Keratinocyte (primary cell): ENCODE measurements around the gene ATMIN.

Experiments used
- CTCF ChIP-seq, 3 experiments: IDR thresholded peaks in 1 of 3; conservative IDR thresholded peaks in 1 of 3; optimal IDR thresholded peaks in 1 of 3; 2 replicates in 2 of 3; 3 replicates in 1 of 3; pipeline versions ENCODE3 to v1.5.1; 2011; ENCODE audit warnings: low read length in 3 of 3, mild to moderate bottlenecking in 3 of 3, moderate library complexity in 2 of 3, control low read depth in 1 of 3, inconsistent platforms in 1 of 3; ENCODE audit not compliant: insufficient read depth in 2 of 3; ENCODE audit errors: extremely low read depth in 1 of 3
- EZH2 ChIP-seq: IDR thresholded peaks from one replicate; pipeline ENCODE4 v1.6.1; 2012; ENCODE audit warnings: inconsistent platforms, mild to moderate bottlenecking, low read length, moderate library complexity

GRCh38 chr16:81069063-81069462 is 33.4 kb downstream of the ATMIN start:
- TF ChIP-seq CTCF (optimal IDR thresholded peaks at IDR 0.05 in 1 of 3, IDR thresholded peaks at IDR 0.05 in 1 of 3, conservative IDR thresholded peaks at IDR 0.05 in 1 of 3; ENCODE audit: extremely low read depth in 1 of 3, insufficient read depth in 2 of 3, low read length in 3 of 3) = no peak
- TF ChIP-seq EZH2 = no peak
